Stimulated activated CD8-positive, alpha-beta memory T cell treated with anti-CD3 and anti-CD28 coated beads, Interleukin-15, amount 100 ng/mL, for 4 hours (primary cell): ENCODE measurements around the gene RPN2.

Experiments
- DNase-seq, 2 donors: peaks; one replicate each; pipeline ENCODE4 v3.0.0-alpha.2; 2020; ENCODE audit warnings: low read depth in 2 of 2

The RPN2 gene

DNA sequence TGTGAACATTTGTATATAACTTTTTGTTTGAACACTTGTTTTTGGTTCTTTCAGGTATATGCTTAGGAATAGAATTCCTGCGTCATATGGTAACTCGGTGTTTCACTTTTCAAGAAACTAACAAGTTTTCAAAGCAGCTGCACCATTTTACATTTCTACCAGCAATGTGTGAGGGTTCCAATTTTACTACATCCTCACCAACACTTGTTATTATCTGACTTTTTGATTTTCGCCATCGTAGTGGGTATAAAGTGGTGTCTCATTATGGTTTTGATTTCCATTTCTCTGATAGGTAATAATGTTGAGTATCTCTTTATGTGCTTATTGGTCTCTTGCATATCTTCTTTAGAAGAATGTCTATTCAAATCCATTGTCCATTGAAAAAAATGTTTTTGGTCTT, 39.8 kb downstream of the RPN2 start:
- DNase-seq: no peak

DNA sequence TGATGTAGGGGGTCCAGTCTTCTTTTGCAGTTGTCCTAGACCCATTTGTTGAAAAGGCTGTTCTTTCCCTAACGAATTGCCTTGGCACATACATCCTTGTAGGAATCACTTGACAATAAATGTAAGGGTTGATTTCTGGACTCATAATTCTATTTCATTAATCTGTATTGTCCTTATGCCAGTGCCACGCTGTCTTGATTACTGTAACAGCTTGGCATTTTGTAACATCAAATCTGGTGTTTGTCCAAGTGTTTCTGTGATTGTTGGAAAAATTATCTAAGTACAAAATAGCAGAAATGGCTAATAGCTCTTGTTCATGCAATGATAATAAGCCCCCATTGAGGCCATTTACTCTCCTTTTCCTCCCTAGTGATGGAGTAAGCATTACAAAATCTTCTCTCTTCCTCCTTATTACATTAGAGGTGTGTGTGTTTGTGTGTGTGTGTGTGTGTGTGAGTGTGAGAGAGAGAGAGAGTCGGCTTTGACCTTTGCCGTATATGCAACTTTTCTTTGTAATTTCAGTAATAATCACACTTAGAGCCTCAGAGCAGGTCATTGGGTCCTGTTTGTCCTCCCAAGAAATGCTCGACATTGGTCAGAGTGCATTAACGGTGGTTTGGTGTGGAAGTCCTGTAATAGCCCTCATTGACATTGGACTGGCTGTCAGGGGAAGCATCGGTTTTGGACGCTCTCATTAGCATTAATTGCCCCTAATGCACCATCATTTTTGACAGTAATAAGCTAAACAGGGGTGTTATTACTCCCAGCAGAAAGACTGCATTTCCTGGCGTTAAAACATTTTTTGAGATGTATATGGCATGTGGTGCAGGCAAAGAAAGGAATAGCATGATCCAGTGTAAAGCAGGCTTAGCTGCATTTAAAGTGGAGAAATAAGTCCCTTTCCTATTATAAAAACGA, 40.9 kb downstream of the RPN2 start:
- DNase-seq: no peak

DNA sequence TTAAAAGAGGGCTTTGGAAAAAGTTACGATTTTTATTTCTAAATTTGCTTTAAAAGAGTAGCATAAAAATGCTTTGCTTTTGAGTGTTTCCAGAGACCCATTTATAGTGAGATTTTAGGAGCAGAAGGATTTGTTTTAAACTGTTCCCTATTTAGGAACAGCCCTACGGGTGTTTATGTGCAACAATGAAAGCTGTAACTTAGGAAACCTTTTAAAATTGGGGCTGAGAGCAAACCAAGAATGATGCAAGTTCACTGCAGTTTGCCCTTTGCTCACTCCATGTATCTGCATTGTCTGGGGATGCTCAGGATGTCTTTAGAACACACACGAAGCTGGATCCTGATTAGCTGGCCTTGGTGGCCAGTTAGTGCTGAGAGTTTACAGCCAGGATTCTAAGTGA, 41.6 kb downstream of the RPN2 start:
- no peak for DNase-seq

DNA sequence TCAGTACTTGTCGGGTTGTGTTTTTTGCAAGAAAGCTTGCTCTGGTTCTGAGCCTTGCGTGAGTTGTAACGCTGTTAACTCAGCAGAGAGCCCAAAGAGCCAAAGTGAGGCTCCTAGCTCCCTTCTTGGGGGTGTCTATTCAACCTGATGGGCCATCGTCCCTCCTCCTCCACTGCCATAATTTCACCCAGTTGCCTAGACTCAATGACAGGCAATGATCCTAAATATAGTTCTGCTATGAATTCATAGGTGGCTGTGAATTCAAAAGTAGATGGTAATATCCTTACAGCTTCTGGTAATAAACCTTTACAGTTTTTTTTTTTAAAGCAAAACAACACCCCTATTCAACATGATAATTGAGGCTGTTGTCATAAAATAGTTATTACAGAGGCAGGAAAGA, 43.0 kb downstream of the RPN2 start:
- DNase-seq: no peak

DNA sequence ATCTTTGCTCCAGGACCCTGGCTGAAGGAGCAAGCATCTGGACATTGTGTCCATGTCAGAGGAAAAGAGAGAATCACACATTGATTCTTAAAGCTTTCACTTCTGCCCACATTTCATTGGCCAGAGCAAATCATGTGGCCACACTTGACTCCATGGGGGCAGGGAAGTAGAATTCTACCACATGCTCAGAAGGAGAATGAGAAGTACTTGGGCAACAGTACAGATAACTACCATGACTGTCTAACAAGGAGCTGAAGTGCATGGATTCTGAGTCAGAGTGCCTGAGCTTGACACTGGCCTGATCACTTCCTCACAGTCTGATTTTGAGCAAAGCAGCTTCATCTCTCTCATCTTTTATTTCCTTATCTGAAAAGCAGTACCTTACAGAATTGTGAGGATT, 43.9 kb downstream of the RPN2 start:
- DNase-seq: no peak

DNA sequence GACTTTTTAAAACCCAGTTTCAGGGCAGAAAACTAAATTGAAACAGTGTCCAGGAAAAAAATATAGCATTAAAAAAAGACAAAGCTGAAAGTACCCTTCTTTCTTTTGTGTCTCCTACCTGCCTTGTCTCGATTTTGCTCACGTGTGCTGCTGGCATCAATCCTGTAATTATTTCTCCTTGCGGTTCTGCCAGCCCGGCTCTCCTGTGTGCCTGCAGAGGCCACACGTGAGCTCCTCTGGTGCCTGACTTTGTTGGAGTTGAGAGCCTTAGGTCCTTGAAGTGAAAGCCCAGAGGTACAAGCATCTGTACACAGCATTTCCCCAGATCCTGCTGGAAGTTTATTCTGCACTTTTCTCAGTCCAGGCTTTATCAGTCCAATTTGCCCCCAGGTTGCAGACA, 46.0 kb downstream of the RPN2 start:
- no peak for DNase-seq

DNA sequence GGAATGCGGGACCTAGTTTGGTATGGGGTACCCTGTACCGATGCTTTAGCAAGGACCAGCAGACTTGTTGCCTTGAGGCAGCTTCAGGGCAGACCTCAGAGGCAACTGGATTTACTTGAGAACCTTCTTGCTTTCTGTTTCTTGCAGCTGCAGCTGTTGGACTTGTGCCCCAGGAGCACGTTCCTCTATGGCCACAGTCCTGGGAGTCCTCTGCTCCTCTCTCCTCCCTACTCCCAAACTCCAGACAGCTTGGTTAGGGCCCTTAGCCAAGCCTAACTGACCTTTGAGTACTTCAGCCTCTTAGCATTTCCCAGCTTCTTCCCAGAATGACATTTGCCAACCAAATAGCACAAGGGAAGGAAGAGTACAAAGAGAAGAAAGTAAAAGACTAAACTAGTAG, 47.8 kb downstream of the RPN2 start:
- no peak for DNase-seq

DNA sequence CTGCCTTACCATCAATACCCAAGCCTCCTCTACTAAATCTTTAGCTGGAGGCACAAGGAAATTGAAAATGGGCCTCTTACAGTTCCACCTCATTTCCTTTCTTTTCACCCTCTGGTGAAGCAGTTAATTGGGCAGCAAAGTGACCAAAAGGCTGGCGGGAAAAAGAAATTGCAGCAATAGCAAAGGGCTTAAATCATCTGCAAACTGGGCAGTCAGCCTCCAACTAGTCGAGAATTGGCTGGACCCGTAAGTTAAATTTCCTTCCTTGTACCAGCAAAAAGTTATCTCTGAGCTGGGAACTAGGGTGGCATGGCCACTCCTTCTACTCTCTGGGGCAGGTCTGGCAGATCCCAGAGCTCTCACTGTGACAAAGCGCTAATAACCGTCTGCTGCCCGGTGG, 49.0 kb downstream of the RPN2 start:
- DNase-seq: no peak

DNA sequence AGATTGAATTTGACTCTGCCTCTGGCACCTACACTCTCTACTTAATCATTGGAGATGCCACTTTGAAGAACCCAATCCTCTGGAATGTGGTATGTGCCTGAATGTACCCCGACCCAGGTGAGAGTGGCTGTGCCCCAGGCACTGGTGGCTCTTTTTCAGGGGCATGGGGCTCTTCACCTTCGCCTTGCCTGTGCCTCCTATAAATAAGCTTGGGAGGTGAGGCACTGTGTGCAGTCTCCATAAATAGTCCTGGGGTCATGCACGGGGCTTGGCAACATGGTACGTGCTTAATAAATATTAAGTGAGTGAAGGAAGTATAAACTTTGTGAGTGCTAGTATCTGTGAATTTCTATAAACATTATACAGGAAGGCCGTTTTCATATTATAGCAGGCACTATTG, 49.5 kb downstream of the RPN2 start:
- DNase-seq: no peak

DNA sequence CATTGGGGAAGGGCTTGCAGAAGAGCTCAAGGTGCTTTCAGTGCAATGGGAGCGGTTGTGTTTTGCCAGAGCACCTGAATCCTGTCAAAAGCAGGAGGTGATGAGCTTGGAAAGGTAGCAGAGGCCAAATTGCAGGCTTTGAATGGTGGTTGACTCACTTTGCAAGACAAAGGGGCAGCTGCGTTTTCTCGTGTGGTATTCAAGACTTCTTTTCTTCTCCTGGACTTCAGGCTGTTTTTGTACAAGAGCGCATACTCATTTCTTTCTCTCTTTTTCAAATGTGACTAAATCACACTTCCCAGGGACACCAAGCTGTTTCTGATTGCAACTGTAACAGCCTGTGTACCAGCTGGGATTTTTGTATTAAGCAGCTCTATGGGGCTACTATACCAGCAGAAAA, 50.2 kb downstream of the RPN2 start:
- no peak for DNase-seq

DNA sequence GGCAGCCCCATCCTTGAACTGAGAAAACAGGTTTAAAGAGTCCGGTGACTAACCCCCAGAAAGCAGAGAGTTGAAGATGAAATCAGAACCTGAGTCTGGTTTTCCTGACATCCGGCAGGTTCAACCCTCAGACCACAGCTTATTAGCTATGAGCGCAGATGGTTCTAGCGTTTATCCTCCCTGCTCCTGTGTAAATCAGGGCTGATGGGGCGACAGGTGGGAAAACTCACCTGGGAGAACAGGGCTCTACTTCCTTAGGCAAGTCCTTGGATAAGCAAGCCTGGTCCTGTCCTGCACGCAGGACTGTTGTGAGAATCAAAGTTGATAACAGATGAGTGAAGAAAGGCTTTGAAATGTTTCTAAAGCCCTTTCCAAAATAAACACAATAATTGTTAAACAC, 51.1 kb downstream of the RPN2 start:
- DNase-seq: no peak

DNA sequence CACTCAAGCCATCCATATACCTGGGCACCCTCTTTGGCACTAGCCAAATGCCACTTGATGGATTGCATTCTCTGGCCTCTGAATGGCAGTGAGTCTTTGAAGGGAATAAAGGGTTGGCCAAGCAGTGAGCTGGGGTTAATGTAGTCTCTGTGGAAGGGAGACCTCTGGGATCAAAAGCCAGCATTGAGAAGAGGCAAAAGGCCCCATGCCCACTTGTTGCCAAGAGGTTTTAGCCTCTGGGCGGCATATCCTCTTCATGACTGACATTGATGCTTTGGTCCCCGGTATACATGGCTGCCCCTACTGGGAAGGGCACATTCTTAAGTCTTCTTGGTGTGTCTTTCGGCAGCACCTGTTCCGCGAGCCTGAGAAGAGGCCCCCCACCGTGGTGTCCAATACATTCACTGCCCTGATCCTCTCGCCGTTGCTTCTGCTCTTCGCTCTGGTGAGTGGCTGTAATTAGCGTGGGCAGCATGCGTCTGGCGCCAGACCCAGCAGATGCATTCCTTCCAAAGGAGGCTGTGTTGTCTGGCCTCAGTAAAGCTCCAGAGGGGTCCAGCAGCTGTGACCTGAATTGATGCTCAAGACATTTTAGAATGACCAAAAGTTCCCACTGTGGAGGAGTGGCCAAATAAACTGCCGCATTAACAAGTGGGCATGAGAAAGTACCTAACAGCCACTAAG, 53.0 kb downstream of the RPN2 start:
- DNase-seq: no peak

DNA sequence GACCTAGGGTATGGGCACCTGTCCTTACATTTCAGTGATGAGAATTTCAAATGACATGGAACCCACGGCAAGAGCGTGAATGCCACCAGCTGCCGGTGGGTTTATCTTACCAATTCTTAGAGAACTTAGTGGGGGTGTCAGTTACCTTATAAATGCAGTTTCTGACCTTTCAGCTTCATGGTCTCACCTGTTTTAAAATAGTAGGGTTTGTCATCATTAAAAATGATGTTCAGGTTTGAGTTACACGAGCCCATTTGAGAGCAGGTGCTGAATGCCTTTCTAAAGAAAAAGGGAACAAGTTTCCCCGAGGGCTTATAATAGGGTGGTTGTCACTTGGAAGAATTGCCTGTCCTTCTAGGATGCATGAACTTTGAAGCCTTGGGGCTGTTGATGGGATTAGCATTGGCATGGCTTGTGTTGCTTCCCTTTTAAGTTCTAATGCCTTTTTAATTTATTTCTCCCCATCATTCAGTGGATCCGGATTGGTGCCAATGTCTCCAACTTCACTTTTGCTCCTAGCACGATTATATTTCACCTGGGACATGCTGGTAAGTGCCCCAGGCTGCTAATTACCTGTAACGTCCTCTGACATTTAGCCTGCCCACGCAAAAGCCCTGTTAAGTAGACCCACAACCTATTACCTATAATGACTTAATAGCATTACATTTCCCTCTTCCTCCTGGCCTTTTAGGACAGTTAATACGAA, 54.6 kb downstream of the RPN2 start:
- no peak for DNase-seq

DNA sequence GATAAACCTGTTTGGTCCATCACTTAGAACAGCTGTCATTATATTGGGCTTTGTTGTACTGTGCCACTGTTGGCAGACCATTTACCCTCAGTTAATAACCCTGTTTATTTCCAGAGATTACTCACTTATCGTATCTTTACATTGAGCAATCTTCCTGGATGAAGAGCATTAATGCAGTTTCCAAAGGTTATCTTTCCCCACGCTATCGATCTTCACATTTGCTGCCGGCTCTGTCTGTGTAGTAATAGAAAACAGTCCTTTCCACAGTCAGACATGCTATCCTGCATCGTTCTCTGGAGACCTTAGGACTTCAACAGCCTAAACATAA, 55.1 kb downstream of the RPN2 start:
- no peak for DNase-seq

DNA sequence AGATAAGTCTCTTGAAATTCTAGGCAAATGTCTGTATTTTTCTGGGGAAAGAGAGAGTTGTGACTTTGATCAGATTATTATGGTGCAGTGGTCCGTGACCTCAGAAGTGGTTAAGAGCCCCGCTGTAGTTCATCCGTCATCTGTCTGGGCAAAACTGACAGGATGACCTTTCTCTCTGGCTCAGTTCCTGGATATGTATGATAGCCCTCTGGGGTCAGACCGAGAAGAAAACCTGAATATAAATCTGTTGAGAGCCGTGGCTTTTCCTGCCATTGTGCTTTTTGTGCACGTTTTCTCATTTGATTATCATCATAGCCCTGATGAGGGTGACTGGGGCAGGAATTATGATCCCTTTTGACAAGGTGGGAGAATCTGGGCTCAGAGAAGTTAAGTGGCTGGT, 55.9 kb downstream of the RPN2 start:
- no peak for DNase-seq

DNA sequence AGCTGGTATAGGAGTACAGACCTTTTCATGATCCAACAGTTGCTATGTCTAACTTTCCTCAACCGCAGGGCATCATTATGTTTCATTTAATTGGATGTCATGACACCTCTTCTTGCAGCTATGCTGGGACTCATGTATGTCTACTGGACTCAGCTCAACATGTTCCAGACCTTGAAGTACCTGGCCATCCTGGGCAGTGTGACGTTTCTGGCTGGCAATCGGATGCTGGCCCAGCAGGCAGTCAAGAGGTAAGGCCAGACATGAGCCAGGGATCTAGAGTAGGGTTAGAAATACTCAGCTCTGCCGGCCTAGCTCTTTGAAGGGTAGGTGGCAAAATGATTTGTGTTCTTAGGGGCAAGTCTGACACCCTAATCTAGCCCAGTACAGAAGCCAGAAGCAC, 57.3 kb downstream of the RPN2 start:
- DNase-seq: no peak

DNA sequence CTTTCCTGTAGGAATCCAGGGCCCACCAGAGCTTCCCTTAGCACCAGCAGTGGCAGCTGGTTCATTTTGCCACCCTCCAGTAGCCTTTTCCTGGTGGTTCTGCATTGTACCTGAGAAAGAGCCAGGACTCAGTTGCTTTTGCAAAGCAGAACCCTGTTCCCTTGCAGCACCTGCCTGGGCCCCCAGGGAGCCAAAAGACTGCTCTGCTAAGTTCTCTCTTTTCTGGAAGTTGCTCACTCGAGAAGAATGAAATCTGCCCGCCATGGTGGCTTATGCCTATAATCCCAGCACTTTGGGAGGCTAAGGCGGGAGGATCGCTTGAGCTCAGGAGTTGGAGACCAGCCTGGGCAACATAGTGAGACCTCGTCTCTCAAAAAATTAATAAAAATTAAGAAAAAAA, 58.5 kb downstream of the RPN2 start:
- no peak for DNase-seq

DNA sequence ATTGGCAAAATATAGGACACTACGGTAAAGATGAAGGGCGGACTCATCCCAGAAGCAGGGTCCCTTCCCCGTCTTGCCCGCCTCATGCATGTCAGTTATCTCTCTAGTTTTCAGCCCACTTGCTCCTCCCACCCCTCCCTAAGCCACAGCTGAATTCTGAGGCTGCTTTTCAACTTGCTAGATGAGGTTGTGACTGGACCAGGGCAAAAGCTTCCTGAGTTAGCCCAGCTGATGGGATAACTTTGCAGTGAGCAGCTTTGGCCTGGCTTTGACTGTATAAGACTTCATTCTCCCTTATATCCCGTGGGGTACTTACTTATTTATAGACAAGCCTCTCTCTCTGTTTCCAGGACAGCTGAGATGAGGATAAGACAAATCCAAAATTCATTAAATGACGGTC, 59.3 kb downstream of the RPN2 start:
- DNase-seq: no peak

DNA sequence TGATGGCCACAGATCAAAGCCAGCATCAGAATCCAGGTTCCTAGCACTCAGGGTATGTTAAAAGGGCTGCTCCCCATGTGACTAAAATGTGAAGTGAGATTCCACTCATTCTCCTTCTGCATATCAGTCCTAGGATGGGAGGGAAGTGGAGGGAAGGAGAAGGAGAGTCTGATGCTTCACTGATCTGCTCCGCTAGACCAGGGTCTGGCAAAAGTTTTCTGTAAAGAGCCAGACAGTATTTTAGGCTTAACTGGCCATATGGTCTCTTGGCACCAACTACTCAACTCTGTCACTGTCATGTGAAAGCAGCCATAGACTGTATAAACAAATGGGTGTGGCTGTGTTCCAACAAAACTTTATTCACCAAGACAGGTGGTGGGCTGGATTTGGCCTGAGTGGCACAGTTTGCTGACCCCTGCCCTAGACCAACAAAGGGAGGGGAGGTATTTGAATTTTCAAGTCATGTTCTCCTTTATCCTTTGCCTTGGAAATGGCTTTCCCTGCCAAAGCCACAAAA, 59.9 kb downstream of the RPN2 start:
- no peak for DNase-seq

DNA sequence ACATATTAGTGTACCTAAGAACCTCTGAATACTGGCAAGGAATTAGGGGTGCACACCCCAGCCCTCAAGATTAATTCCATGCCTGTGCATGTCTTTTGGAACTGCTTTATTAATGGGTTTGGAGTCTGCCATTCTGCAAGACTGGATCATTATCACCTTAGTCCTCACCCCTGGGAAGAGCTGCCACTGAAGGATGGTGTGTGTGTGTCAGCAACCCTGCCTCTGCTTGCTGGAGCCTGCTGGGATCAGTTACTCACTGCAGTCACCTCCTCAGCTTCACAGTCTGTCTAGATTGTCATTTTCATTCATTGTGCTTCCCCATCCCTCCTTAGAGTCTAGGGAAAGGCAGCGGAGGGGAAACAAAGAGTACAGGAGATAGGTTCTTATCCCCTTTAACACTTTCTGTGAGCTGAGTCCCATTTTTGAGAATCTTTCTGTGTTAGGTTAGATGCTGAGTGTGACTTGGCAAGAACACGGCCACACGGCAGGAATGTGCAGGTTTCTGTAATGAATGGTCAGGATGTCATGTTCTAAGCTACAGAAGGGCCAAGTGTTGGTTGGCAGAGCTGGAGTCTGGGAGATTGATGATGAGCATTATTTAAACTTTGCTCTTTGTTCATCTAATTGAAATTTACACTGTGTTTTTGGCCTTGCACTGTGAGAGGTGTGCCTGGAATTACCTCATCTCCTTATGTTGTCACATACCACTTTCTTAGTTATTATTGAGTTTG, 61.4 kb downstream of the RPN2 start:
- no peak for DNase-seq

DNA sequence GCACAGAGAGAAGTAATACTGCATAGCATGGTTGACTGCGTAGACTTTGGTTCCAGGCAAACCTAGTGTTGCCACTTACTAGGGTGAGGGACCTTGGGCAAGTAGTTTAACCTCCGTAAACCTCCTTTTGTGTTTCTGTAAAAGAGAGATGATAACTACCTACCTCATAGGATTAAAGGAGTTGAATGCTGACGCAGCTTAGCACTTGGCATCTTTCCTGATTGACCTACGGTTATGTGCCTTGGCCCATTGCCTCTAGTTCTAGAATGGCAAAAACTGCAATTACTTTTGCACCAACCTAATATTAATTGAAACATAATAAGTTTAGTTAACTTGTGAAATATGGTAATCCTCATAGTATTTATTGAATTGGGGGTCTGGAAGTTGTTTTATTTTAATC, 63.4 kb downstream of the RPN2 start:
- DNase-seq: no peak
